WTC11 (cell line): ENCODE data around the gene FAHD2A. TPM values are rescaled to one million over a fixed set of nuclear protein-coding genes. Genes with fewer than 3 reads are reported as not detected.

ENCODE experiments used
- ATAC-seq: fragments of 200-7000 bp; cut with Tn5 transposase; 2 replicates; pipeline ENCODE4 v1.10.0; 2021; ENCODE audit warnings: mild to moderate bottlenecking, moderate library complexity
- CTCF ChIA-PET: fragments of 300-600 bp; sonication (Branson Sonifier 250); formaldehyde crosslinking; loops from one replicate; lab custom pipeline; 2021; ENCODE audit warnings: antibody characterized with exemption; lab: Charles Lee
- POLR2A ChIA-PET: fragments of 350-600 bp; sonication (Branson Sonifier 250); formaldehyde crosslinking; loops from one replicate; lab custom pipeline; 2021; ENCODE audit warnings: antibody characterized with exemption; lab: Charles Lee
- DNase-seq: peaks from one replicate; pipeline ENCODE4 v3.0.0; 2021; ENCODE audit warnings: low spot score
- H3K27ac Mint-ChIP-seq: 2 replicates; pipeline ENCODE4 v1.8.0; 2021; ENCODE audit warnings: mixed read lengths
- H3K27me3 Mint-ChIP-seq: 2 replicates; pipeline ENCODE4 v1.8.0; 2021; ENCODE audit warnings: low read depth, mild to moderate bottlenecking, moderate library complexity, mixed read lengths
- H3K36me3 Mint-ChIP-seq: 2 replicates; pipeline ENCODE4 v1.8.0; 2021; ENCODE audit warnings: mixed read lengths
- H3K4me1 Mint-ChIP-seq: 2 replicates; pipeline ENCODE4 v1.8.0; 2022; ENCODE audit warnings: mixed read lengths
- H3K4me3 Mint-ChIP-seq: 2 replicates; pipeline ENCODE4 v1.8.0; 2021; ENCODE audit warnings: mild to moderate bottlenecking, moderate library complexity, mixed read lengths
- H3K9me3 Mint-ChIP-seq: 2 replicates; pipeline ENCODE4 v1.8.0; 2021; ENCODE audit warnings: mixed read lengths
- ATF3 ChIP-seq: sonication (generic); formaldehyde crosslinking; conservative IDR thresholded peaks from 2 replicates; pipeline ENCODE4 v1.8.1; 2022; ENCODE audit warnings: mild to moderate bottlenecking, missing genetic modification reagents
- CREM ChIP-seq: sonication (generic); formaldehyde crosslinking; IDR thresholded peaks from 2 replicates; pipeline ENCODE4 v1.8.1; 2022; ENCODE audit warnings: mild to moderate bottlenecking, missing genetic modification reagents, moderate library complexity
- FOXK1 ChIP-seq: sonication (generic); formaldehyde crosslinking; IDR thresholded peaks from 2 replicates; pipeline ENCODE4 v1.8.0; 2022; ENCODE audit warnings: mild to moderate bottlenecking, moderate library complexity, missing genetic modification reagents
- IRF2 ChIP-seq: sonication (generic); formaldehyde crosslinking; IDR thresholded peaks from 2 replicates; pipeline ENCODE4 v1.8.0; 2022; ENCODE audit warnings: low read depth, missing genetic modification reagents, borderline replicate concordance
- MYBL2 ChIP-seq: sonication (generic); formaldehyde crosslinking; IDR thresholded peaks from 2 replicates; pipeline ENCODE4 v1.8.1; 2023; ENCODE audit warnings: mild to moderate bottlenecking, moderate library complexity, missing genetic modification reagents
- NFE2L1 ChIP-seq: sonication (generic); formaldehyde crosslinking; IDR thresholded peaks from 2 replicates; pipeline ENCODE4 v1.8.1; 2023; ENCODE audit warnings: missing genetic modification reagents
- NFYB ChIP-seq: sonication (generic); formaldehyde crosslinking; conservative IDR thresholded peaks from 2 replicates; pipeline ENCODE4 v1.8.0; 2022; ENCODE audit warnings: low read depth, missing genetic modification reagents
- NR2C2 ChIP-seq: sonication (generic); formaldehyde crosslinking; IDR thresholded peaks from 2 replicates; pipeline ENCODE4 v1.8.0; 2022; ENCODE audit warnings: mild to moderate bottlenecking, missing genetic modification reagents
- NR3C1 ChIP-seq: sonication (generic); formaldehyde crosslinking; conservative IDR thresholded peaks from 2 replicates; pipeline ENCODE4 v1.8.1; 2023; ENCODE audit warnings: low read depth, mild to moderate bottlenecking, missing genetic modification reagents
- PRDM15 ChIP-seq: sonication (generic); formaldehyde crosslinking; IDR thresholded peaks from 2 replicates; pipeline ENCODE4 v1.8.0; 2022; ENCODE audit warnings: missing genetic modification reagents
- SMAD4 ChIP-seq: sonication (generic); formaldehyde crosslinking; IDR thresholded peaks from 2 replicates; pipeline ENCODE4 v1.8.0; 2022; ENCODE audit warnings: mild to moderate bottlenecking, missing genetic modification reagents
- SP1 ChIP-seq: sonication (generic); formaldehyde crosslinking; conservative IDR thresholded peaks from 2 replicates; pipeline ENCODE4 v1.8.1; 2022; ENCODE audit warnings: missing genetic modification reagents
- TCF7 ChIP-seq: sonication (generic); formaldehyde crosslinking; IDR thresholded peaks from 2 replicates; pipeline ENCODE4 v1.8.0; 2022; ENCODE audit warnings: mild to moderate bottlenecking, low read depth, missing genetic modification reagents, moderate library complexity
- USF2 ChIP-seq: sonication (generic); formaldehyde crosslinking; IDR thresholded peaks from 2 replicates; pipeline ENCODE4 v1.8.1; 2023; ENCODE audit warnings: mild to moderate bottlenecking, missing genetic modification reagents, moderate library complexity
- ZBTB21 ChIP-seq: sonication (generic); formaldehyde crosslinking; IDR thresholded peaks from 2 replicates; pipeline ENCODE4 v1.8.1; 2023; ENCODE audit warnings: mild to moderate bottlenecking, missing genetic modification reagents, borderline replicate concordance
- ZNF121 ChIP-seq: sonication (generic); formaldehyde crosslinking; IDR thresholded peaks from 2 replicates; pipeline ENCODE4 v1.8.0; 2023; ENCODE audit warnings: missing genetic modification reagents
- ZNF138 ChIP-seq: sonication (generic); formaldehyde crosslinking; conservative IDR thresholded peaks from 2 replicates; pipeline ENCODE4 v1.8.1; 2022; ENCODE audit warnings: mild to moderate bottlenecking, moderate library complexity, missing genetic modification reagents
- total RNA-seq: library from RNA; stranded (reverse); gene quantifications from 3 replicates; pipeline ENCODE4 v1.2.3, GENCODE V29; 2021
- TF ChIP-seq, protein P1 (sequence below): fragments of 250-450 bp; sonication (Bioruptor Pico); IDR thresholded peaks from 2 replicates; pipeline ENCODE4 v1.9.0; 2021; ENCODE audit warnings: moderate library complexity, mild to moderate bottlenecking, inconsistent platforms, borderline replicate concordance
- TF ChIP-seq, protein P2 (sequence below): sonication (generic); formaldehyde crosslinking; IDR thresholded peaks from 2 replicates; pipeline ENCODE4 v1.8.0; 2023; ENCODE audit warnings: missing genetic modification reagents, mild to moderate bottlenecking, borderline replicate concordance
- TF ChIP-seq, protein P3 (sequence below): sonication (generic); formaldehyde crosslinking; IDR thresholded peaks from 2 replicates; pipeline ENCODE4 v1.8.0; 2022; ENCODE audit warnings: mild to moderate bottlenecking, missing genetic modification reagents
- TF ChIP-seq, protein P4 (sequence below): sonication (generic); formaldehyde crosslinking; IDR thresholded peaks from 2 replicates; pipeline ENCODE4 v1.8.1; 2023; ENCODE audit warnings: mild to moderate bottlenecking, moderate library complexity, missing genetic modification reagents

Gene FAHD2A
- total RNA-seq, 1 experiment from 2014 or later = 47.9 TPM

DNA sequence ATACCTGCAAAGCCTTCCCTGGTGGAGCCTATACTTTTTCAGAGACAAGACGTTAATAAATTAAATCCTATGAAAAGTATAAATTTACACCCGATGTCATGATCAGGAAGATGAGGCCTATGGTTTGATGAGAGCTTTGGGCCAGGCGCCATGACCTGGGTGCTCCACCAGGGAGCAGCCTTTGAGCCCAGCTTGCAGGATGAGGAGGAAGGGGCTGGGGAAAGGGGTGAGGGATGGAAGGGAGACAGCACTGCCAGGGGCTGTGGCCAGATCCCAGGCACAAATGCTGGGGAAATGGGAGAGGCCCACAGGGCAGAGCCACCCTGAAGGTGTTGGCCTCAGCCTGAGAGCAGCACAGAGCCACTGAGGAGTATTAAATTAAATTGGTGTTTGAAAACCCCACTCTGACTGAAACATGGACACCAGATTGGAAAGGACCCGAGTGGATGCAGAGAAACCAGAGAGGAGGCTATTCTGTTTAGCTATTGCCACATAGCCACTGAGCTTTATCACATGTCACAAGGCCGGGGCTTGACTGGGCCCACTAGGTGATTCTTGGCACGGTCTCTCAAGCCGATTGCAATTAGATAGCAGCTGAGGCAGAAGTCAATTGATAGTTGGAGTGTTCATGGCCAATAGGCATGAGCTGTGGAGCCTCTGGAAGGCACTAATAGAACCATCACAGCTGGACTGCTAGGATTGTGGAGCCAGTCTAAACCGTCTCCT is 9.6 kb upstream of the FAHD2A start:
- Mint-ChIP-seq H3K4me3 (no peak overlapping the region), H3K4me1 (peaks cover 6% of the 10 kb centered on the region), H3K27ac (no peak overlapping the region), H3K9me3 (no peaks in the 10 kb centered on the region), H3K27me3 (peaks cover 22% of the 10 kb centered on the region), H3K36me3 (no peaks in the 10 kb centered on the region)
- POLR2A ChIA-PET = no interaction called here
- CTCF ChIA-PET = interaction anchor here (0.6 to 1.8 kb wide), 9 partner anchors 9 to 162 kb away, joined by 3 to 9 read pairs (median 4); partner anchors contain the start of gene FAHD2A
- ATAC-seq (peak; percentile 50), DNase-seq (peak; percentile 56)
- TF ChIP-seq PRDM15 (CRISPR knock-in tag) = no peak
- TF ChIP-seq ZNF138 (CRISPR knock-in tag) = no peak
- no peak for TF ChIP-seq NR3C1 (CRISPR knock-in tag)
- TF ChIP-seq, protein P1, sequence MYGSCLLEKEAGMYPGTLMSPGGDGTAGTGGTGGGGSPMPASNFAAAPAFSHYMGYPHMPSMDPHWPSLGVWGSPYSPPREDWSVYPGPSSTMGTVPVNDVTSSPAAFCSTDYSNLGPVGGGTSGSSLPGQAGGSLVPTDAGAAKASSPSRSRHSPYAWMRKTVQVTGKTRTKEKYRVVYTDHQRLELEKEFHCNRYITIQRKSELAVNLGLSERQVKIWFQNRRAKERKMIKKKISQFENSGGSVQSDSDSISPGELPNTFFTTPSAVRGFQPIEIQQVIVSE = no peak
- TF ChIP-seq ATF3 (CRISPR knock-in tag) = no peak

GRCh38 chr2:95393901-95394300 is 8.6 kb upstream of the FAHD2A start:
- no peaks in the 10 kb centered on the region for H3K36me3 Mint-ChIP-seq
- no peak overlapping the region for H3K4me3 Mint-ChIP-seq
- H3K27me3 Mint-ChIP-seq = peaks cover 18% of the 10 kb centered on the region
- ChIA-PET POLR2A (no interaction called here), CTCF (interaction anchor here (1.5 to 1.8 kb wide), 2 partner anchors 8 to 15 kb away, joined by 9 read pairs; partner anchors contain the start of gene FAHD2A)
- H3K4me1 Mint-ChIP-seq = peaks cover 6% of the 10 kb centered on the region
- H3K9me3 Mint-ChIP-seq = no peaks in the 10 kb centered on the region
- H3K27ac Mint-ChIP-seq = no peak overlapping the region
- DNase-seq (no peak), ATAC-seq (no peak)
- TF ChIP-seq ZNF121 (no peak), NFYB (CRISPR knock-in tag) (no peak), ZBTB21 (no peak), IRF2 (no peak), FOXK1 (CRISPR knock-in tag) (no peak), ZNF138 (CRISPR knock-in tag) (no peak), CREM (CRISPR knock-in tag) (no peak), SMAD4 (no peak), TCF7 (CRISPR knock-in tag) (no peak), USF2 (CRISPR knock-in tag) (no peak), SP1 (CRISPR knock-in tag) (no peak), MYBL2 (no peak), NR2C2 (no peak), NFE2L1 (no peak)
- TF ChIP-seq, protein P1 = no peak
- TF ChIP-seq, protein P2, sequence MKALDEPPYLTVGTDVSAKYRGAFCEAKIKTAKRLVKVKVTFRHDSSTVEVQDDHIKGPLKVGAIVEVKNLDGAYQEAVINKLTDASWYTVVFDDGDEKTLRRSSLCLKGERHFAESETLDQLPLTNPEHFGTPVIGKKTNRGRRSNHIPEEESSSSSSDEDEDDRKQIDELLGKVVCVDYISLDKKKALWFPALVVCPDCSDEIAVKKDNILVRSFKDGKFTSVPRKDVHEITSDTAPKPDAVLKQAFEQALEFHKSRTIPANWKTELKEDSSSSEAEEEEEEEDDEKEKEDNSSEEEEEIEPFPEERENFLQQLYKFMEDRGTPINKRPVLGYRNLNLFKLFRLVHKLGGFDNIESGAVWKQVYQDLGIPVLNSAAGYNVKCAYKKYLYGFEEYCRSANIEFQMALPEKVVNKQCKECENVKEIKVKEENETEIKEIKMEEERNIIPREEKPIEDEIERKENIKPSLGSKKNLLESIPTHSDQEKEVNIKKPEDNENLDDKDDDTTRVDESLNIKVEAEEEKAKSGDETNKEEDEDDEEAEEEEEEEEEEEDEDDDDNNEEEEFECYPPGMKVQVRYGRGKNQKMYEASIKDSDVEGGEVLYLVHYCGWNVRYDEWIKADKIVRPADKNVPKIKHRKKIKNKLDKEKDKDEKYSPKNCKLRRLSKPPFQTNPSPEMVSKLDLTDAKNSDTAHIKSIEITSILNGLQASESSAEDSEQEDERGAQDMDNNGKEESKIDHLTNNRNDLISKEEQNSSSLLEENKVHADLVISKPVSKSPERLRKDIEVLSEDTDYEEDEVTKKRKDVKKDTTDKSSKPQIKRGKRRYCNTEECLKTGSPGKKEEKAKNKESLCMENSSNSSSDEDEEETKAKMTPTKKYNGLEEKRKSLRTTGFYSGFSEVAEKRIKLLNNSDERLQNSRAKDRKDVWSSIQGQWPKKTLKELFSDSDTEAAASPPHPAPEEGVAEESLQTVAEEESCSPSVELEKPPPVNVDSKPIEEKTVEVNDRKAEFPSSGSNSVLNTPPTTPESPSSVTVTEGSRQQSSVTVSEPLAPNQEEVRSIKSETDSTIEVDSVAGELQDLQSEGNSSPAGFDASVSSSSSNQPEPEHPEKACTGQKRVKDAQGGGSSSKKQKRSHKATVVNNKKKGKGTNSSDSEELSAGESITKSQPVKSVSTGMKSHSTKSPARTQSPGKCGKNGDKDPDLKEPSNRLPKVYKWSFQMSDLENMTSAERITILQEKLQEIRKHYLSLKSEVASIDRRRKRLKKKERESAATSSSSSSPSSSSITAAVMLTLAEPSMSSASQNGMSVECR (CRISPR knock-in tag) = no peak
- TF ChIP-seq, protein P3, sequence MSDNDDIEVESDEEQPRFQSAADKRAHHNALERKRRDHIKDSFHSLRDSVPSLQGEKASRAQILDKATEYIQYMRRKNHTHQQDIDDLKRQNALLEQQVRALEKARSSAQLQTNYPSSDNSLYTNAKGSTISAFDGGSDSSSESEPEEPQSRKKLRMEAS (CRISPR knock-in tag) = no peak
- TF ChIP-seq, protein P4, sequence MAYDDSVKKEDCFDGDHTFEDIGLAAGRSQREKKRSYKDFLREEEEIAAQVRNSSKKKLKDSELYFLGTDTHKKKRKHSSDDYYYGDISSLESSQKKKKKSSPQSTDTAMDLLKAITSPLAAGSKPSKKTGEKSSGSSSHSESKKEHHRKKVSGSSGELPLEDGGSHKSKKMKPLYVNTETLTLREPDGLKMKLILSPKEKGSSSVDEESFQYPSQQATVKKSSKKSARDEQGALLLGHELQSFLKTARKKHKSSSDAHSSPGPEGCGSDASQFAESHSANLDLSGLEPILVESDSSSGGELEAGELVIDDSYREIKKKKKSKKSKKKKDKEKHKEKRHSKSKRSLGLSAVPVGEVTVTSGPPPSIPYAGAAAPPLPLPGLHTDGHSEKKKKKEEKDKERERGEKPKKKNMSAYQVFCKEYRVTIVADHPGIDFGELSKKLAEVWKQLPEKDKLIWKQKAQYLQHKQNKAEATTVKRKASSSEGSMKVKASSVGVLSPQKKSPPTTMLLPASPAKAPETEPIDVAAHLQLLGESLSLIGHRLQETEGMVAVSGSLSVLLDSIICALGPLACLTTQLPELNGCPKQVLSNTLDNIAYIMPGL (CRISPR knock-in tag) = no peak
